GM12873 (cell line): Measurements from ENCODE around the gene ACSL5.

Experiments
- CTCF ChIP-seq: IDR thresholded peaks from 2 replicates; pipeline ENCODE4 v1.5.1; 2012; ENCODE audit warnings: low read depth, mild to moderate bottlenecking, moderate library complexity, low read length, control low read depth; ENCODE audit not compliant: insufficient read depth; ENCODE audit errors: missing control alignments

ACSL5 gene

GRCh38 chr10:112362833-112363232 lies 11.1 kb upstream of the ACSL5 start:
- no peak for TF ChIP-seq CTCF

- no peak for TF ChIP-seq CTCF
Observed at GRCh38 chr10:112363696-112364688, 9.9 kb upstream of the ACSL5 start.

GRCh38 chr10:112365014-112365432 lies 8.9 kb upstream of the ACSL5 start:
- TF ChIP-seq CTCF = no peak

- no peak for TF ChIP-seq CTCF
Observed at GRCh38 chr10:112365451-112365850, 8.5 kb upstream of the ACSL5 start.

- no peak for TF ChIP-seq CTCF
Observed at GRCh38 chr10:112366992-112367391, 6.9 kb upstream of the ACSL5 start.

- TF ChIP-seq CTCF = no peak
Observed at GRCh38 chr10:112367516-112367915, 6.4 kb upstream of the ACSL5 start.

- TF ChIP-seq CTCF = no peak
Observed at GRCh38 chr10:112369495-112370423, 4.2 kb upstream of the ACSL5 start.
